ENCODE results near the gene CHD2.
"Not testable (repeated sequence)": the region's sequence is repeated elsewhere in the genome, so short reads cannot be mapped to it uniquely, and the experiment has no call there.

Gene CHD2

DNA sequence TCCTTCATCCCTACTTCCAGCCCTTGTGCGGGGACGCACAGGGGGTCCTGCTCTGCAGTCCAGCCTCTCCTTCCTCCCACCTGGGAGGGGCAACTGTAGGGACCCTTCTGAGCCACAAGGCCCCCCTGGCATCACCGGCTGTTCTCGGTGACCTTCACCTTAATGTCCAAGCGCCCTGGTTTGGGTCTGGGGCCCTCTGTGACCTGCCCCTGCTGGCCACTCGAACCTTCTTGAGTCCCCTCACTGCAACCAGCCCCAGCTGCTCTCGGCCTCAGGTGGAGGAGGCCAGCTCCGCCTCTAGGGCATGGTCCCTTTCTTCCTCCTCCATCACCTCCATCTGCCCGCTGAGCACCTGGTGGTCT lies 131.0 kb downstream of the CHD2 start:
- H3K4me3 ChIP-seq (ENCODE audit: low read depth, low read length): no peak overlapping the region
- no peak for DNase-seq (ENCODE audit: low read depth)
- TF ChIP-seq, protein P1, sequence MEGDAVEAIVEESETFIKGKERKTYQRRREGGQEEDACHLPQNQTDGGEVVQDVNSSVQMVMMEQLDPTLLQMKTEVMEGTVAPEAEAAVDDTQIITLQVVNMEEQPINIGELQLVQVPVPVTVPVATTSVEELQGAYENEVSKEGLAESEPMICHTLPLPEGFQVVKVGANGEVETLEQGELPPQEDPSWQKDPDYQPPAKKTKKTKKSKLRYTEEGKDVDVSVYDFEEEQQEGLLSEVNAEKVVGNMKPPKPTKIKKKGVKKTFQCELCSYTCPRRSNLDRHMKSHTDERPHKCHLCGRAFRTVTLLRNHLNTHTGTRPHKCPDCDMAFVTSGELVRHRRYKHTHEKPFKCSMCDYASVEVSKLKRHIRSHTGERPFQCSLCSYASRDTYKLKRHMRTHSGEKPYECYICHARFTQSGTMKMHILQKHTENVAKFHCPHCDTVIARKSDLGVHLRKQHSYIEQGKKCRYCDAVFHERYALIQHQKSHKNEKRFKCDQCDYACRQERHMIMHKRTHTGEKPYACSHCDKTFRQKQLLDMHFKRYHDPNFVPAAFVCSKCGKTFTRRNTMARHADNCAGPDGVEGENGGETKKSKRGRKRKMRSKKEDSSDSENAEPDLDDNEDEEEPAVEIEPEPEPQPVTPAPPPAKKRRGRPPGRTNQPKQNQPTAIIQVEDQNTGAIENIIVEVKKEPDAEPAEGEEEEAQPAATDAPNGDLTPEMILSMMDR (IDR thresholded peaks at IDR 0.05; ENCODE audit: low read depth, low read length, missing control alignments): no peak

DNA sequence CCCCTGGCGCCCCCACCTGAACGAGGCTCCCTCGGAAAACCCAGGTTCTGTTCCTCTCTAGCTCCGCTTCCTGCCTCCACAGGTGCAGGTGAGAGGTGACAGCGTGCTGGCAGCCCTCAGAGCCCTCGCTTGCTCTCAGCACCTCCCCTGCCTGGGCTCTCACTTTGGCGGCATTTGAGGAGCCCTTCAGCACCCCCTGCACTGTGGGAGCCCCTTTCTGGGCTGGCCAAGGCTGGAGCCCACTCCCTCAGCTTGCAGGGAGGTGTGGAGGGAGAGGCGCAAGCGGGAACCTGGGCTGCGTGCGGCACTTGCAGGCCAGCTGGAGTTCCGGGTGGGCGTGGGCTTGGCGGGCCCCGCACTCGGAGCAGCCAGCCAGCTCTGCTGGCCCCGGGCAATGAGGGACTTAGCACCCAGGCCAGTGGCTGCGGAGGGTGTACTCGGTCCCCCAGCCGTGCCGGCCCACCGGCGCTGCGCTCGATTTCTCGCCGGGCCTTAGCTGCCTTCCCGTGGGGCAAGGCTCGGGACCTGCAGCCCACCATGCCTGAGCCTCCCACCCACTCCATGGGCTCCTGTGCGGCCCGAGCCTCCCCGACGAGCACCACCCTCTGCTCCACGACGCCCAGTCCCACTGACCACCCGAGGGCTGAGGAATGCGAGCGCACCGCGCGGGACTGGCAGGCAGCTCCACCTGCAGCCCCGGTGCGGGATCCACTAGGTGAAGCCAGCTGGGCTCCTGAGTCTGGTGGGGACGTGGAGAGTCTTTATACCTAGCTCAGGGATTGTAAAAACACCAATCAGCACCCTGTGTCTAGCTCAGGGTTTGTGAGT lies 131.6 kb downstream of the CHD2 start:
- not testable (repeated sequence) for H3K4me3 ChIP-seq (ENCODE audit: low read depth, low read length); DNase-seq (ENCODE audit: low read depth)

DNA sequence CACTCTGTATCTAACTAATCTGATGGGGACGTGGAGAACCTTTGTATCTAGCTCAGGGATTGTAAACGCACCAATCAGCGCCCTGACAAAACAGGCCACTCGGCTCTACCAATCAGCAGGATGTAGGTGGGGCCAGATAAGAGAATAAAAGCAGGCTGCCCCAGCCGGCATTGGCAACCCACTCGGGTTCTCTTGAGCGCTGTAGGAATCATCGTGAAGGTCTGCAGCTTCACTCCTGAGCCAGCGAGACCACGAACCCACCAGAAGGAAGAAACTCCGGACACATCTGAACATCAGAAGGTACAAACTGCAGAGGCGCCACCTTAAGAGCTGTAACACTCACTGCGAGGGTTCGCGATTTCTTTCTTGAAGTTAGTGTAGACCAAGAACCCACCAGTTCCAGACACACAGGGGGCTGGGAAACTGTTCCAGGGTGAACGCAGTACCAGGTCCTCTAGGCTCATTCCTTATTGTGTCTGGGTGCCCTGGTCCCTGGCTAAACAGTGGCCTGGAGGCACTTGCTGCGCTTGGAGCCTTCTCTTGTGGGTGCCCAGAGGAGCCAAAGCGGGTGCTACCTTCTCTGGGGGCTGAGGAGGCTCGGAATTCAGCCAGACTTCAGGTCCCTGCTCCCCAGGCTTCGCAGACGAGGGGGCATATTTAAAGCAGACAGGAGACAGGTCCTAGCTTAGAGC lies 132.5 kb downstream of the CHD2 start:
- H3K4me3 ChIP-seq (ENCODE audit: low read depth, low read length); DNase-seq (ENCODE audit: low read depth): not testable (repeated sequence)

DNA sequence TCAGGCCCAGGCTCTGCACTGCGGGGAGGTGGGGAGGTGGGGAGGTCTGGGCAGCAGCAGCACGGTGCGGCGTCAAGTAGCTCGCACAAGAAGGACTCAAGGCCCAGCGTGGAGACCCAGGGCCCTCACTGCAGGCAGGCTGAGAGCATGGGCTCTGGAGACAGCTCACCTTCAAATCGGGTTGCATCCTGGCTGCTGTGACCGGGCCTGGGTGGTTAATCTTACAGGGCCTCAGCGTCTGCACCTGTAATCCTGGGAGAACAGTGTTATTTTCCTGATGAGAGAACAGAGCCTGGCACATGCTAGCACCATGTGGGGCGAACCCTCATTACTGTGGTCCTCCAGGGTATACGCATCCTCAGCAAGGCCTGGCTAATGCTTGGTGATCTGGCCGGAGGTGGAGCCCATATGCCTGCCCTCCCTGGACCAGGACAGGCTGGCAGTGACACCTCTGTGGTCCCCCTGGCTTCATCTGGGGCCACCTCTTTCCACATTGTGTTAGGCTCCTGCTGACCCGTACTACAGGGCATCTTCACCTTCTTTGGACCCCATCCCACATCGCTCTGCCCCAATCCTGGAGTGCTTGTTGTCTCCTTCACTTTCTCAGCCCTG lies 133.4 kb downstream of the CHD2 start:
- TF ChIP-seq, protein P1 (IDR thresholded peaks at IDR 0.05; ENCODE audit: low read depth, low read length, missing control alignments): no peak
- no peak for DNase-seq (ENCODE audit: low read depth)
- no peak overlapping the region for H3K4me3 ChIP-seq (ENCODE audit: low read depth, low read length)

DNA sequence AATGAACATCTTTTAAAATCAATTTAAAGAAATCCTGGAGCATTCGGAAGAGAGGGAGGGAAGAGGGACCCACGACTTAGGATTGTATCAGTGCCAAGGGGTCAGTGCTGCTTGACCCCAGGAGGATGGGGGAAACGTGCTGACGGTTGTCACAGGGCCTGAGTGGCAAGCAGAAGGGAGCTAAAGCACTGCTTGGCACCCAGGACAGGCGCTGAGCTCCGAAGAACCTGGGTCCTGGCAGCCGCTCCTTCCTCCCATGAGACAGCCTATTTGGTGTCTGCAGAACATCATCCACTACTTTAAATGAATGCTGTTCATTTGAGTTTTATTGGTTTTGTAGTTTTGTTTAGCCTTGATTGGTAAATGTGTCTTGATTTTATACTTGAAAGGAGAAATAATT lies 134.4 kb downstream of the CHD2 start:
- no peak for DNase-seq (ENCODE audit: low read depth)
- TF ChIP-seq, protein P1 (IDR thresholded peaks at IDR 0.05; ENCODE audit: low read depth, low read length, missing control alignments): no peak
- no peak overlapping the region for H3K4me3 ChIP-seq (ENCODE audit: low read depth, low read length)

DNA sequence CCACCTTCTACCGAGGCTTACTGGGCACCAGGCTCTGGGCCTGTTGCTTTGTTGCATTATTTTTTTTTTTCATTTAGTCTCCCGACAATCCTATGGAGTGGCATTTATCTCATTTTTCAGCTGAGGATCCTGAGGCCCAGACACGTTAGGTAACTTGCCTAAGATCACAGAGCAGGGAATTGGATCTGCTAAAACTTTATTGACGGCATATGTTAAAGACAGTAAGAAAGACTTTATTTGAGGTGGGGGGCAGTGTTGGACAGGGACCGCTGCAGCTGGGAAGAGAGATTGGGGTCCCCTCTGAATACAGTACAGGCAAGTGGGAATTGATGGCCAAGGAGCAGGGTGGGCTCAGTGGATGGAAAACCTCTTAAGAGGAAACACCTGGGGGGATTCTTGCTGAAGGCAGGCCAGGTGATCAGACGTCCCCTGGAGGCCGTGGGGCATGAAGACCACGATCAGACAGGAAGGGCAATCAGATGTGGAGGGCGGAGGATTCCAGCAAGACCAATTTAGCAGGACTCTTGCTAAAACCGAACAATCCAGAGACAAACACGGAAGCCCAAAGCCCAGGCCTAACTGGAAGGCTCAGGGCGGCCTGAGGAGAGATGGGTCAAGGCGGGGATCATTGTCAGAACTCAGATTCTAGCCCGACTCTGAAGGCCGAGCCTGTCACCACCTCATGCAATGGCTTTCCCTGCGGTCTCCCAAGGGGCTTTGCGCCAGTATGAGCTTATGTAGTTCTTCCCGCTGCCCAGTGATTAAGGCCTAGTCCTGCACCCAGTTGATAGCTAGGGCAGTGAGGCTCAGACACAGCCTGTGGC lies 135.2 kb downstream of the CHD2 start:
- DNase-seq (ENCODE audit: low read depth): no peak
- no peak overlapping the region for H3K4me3 ChIP-seq (ENCODE audit: low read depth, low read length)
- TF ChIP-seq, protein P1 (IDR thresholded peaks at IDR 0.05; ENCODE audit: low read depth, low read length, missing control alignments): no peak

DNA sequence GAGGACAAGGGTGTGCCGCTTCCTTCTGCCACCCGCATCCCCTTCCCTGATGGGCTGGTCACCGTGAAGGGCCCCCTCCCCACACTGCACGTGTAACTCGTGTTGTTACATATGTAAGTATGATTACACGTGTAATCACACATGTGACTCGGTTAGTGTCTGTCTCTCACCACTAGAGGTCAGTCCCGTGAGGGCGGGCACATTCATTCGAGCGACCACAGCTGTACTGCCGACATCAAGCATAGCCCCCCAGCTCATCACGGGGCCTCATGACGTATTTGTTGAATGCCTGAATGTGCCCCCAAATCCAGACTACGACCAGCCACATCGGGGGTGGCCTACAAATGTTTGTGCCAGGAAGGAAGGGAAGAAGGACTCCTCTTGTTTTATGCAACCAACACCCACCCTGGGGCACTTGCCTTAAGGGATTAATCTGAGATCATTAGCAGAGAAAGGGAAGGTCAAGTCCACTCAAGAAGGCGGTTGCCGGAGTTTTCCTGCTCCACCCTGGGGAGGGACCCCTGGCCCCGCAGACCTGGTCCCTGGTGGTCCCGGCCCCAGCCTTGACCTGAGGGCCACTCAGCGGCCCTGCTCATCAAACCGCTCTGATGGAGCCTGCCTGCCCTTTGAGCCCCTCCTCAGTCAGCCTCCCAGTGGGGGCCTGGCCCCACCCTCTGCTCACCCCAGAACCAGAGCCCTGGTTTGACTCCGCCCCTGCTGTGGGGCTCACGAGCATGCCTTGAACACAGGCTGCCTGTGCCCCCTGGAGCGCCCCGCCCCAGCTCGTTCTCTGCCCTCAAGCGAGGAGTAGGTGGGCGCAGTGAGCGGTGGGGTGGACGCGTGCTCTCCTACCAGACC lies 136.1 kb downstream of the CHD2 start:
- DNase-seq (ENCODE audit: low read depth): no peak
- TF ChIP-seq, protein P1 (IDR thresholded peaks at IDR 0.05; ENCODE audit: low read depth, low read length, missing control alignments): peak; percentile 77

More for the DNA sequence above, 136.1 kb downstream of the CHD2 start:
- H3K4me3 ChIP-seq (ENCODE audit: low read depth, low read length): no peak overlapping the region
